Activated gamma-delta T cell treated with anti-CD3 and anti-CD28 coated beads, Interleukin-2, amount 50 U/mL, for 16 hours (primary cell): ENCODE results near the gene KDSR.

ENCODE experiments used
- DNase-seq: peaks from one replicate; pipeline ENCODE4 v3.0.0-alpha.2; 2020; ENCODE audit warnings: low read depth

KDSR gene

DNA sequence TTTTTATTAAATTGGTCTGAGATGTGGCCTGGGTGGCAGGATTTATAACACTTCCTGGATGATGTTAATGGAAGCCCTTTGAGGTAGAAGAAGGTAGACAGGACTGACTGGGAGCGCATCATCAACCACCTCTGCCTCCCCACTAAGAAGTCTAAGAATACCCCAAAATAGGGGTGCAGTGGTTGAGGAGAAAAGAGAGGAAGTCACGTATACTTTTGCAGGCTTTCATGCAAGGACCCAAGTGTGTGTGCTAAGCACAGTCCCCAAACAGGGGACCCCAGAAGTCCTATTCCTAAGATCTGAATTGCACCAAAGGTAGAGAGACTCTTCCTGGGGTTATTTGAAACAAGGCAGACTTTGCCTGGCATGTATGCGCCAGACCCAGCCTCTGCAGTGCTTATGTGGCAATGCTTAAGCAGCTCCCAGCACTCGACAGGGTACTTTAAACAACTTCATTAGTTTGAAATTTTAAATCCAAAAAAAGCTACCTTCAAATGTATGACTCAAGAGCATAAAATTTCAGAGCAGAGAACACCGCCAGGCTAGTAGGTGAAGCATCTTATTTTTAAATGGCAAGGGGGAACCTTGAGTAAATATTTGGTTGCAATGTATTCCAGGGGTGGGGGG is 82.7 kb downstream of the KDSR start:
- no peak for DNase-seq

DNA sequence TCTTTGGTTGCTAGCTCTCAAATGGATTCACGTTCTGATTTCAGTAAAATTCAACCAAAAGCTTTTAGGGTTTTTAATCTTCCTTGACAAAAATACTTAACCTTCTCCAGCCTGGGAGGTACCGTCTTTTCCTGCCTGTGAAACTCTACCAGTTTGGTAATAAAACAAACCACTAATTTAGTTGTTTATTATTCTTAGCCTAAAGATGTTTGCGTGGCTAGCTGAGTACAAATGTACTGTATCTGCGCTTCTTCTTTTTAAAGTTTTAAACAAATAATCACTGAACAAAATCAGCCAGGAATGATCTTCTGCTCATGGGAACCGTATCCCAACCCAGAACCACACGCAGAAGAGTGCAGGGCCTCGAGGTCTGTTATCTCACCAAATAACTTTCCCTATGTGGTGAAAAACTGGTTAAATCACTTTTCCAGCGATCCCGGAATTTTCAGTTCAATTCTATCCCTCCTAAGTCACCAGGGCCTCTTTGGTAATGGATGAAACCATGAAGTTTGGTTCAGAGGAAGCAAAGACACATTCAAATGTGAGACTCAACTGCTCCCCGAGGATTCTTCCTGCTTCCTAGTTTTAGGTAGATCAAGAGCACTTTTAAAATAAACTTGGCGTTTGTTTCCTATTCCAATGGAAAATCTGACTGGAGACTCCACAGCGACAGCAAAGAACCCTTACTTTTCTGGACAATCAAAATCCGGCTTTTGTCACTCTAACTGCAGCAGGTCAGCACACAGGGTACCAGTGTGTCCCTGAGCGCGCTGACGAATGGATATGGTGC is 83.5 kb downstream of the KDSR start:
- no peak for DNase-seq

DNA sequence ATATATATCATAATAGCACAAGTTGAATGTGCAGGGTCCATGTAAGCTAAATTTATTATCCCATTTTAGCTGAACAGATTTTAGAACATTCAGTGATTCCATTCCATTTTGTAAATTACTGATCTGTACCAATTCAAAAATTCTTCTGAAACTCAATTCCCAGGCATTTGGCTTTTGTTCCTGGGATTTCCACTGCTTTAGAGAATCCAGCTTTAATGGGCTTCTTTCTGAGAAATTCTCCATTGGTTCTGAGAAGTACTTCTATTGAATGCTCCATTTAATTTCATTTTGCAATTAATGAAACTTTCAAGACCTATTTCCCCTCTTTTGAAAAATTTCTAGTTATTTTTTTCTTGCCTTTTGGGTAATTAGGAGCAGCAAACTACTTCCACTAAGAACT is 84.2 kb downstream of the KDSR start:
- DNase-seq, result no peak
